ENCODE data around the gene WSB1. TPM values are rescaled to one million over a fixed set of nuclear protein-coding genes. Genes with fewer than 3 reads are reported as not detected.

Gene WSB1
- total and polyA plus RNA-seq, 9 of the 15 experiments (the other 6 are each of a cell fraction or from before 2014, with no cell fraction given) = 22.8 to 229 (median 81.1) TPM

GRCh38 chr17:27257031-27257357 is 36.9 kb upstream of the WSB1 start:
- ChIA-PET CTCF (ENCODE audit: low intra/inter-chr PET ratio) (no interaction called here), POLR2A (interaction anchor here (1.4 to 2.5 kb wide), 3 partner anchors 25 to 176 kb away, joined by 3 to 8 read pairs (median 5); partner anchors contain the start of gene WSB1)
- Histone ChIP-seq H3K79me2 (ENCODE audit: control insufficient read depth, insufficient read depth, low read length) (no peaks in the 10 kb centered on the region), H3K9me1 (ENCODE audit: control insufficient read depth, insufficient read depth, low read length) (no peaks in the 10 kb centered on the region), H3K4me2 (ENCODE audit: insufficient read depth, low read length) (no peak overlapping the region), H3K4me3 (no peak overlapping the region), H2AFZ (ENCODE audit: low read depth, low read length) (no peak overlapping the region), H3K9ac (ENCODE audit: insufficient read depth in 1 of 2, low read depth in 2 of 2, low read length in 2 of 2) (no peak overlapping the region), H3K4me1 (replicated peaks in 1 of 2; ENCODE audit: control insufficient read depth in 2 of 2, insufficient read depth in 2 of 2, low read length in 2 of 2) (no peaks in the 10 kb centered on the region; a peak in 1 of 5 replicates), H3K36me3 (ENCODE audit: control insufficient read depth, insufficient read depth, low read length) (no peaks in the 10 kb centered on the region), H3K27me3 (ENCODE audit: control insufficient read depth in 2 of 2, insufficient read depth in 2 of 2, low read length in 2 of 2) (no peaks in the 10 kb centered on the region), H3K27ac (ENCODE audit: extremely low read depth, low read depth, low read length) (no peak overlapping the region), H3K9me3 (replicated peaks; ENCODE audit: control insufficient read depth, insufficient read depth, low read depth, low read length) (no peaks in the 10 kb centered on the region), H4K20me1 (replicated peaks; ENCODE audit: control insufficient read depth, insufficient read depth, low read length) (no peaks in the 10 kb centered on the region)
- no peak for DNase-seq (ENCODE audit: extremely low read depth in 1 of 4, low spot score in 3 of 4)
- TF ChIP-seq, protein P1, sequence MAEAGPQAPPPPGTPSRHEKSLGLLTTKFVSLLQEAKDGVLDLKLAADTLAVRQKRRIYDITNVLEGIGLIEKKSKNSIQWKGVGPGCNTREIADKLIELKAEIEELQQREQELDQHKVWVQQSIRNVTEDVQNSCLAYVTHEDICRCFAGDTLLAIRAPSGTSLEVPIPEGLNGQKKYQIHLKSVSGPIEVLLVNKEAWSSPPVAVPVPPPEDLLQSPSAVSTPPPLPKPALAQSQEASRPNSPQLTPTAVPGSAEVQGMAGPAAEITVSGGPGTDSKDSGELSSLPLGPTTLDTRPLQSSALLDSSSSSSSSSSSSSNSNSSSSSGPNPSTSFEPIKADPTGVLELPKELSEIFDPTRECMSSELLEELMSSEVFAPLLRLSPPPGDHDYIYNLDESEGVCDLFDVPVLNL (CRISPR knock-in tag; IDR thresholded peaks at IDR 0.05; ENCODE audit: low read depth) = no peak
- TF ChIP-seq TARDBP (IDR thresholded peaks at IDR 0.05) = no peak
- TF ChIP-seq C11orf30 (IDR thresholded peaks at IDR 0.05; ENCODE audit: low read depth) = no peak
- TF ChIP-seq E2F8 (IDR thresholded peaks at IDR 0.05; ENCODE audit: low read depth, partially characterized antibody) = no peak
- TF ChIP-seq KAT8 (IDR thresholded peaks at IDR 0.05; ENCODE audit: low read depth) = no peak
- 24% methylated on average over 4 of the region's 4 CpGs for WGBS (ENCODE audit: insufficient coverage, low coverage, missing lambda C conversion rate)
- peak; percentile 43; the same call in 2 of the 3 replicates for ATAC-seq
- FAIRE-seq = no peak
- intact Hi-C loops (cut with micrococcal nuclease) = no loop called here
- no TSS peak for BruUV-seq (replicated peaks)
- in situ Hi-C loops (cut with MboI) = no loop called here
